RWPE2 (cell line): ENCODE data around the gene ZNF366.

Experiments
- ATAC-seq: fragments of 200-7000 bp; cut with Tn5 transposase; 3 replicates; pipeline ENCODE4 v1.9.1; 2021; ENCODE audit warnings: low read depth
- DNase-seq: peaks from one replicate; pipeline ENCODE4 v3.0.0-alpha.2; 2020; ENCODE audit warnings: low spot score
- H3K27ac ChIP-seq: fragments of 450-650 bp; 2 replicates; pipeline ENCODE4 v1.5.1; 2017; ENCODE audit warnings: mild to moderate bottlenecking; ENCODE audit not compliant: poor library complexity, severe bottlenecking
- H3K27me3 ChIP-seq: fragments of 250-450 bp; sonication (Bioruptor Pico); 2 replicates; pipeline ENCODE4 v1.5.1; 2021; ENCODE audit warnings: mild to moderate bottlenecking, moderate library complexity; ENCODE audit not compliant: insufficient read depth, poor library complexity, severe bottlenecking
- H3K36me3 ChIP-seq: fragments of 250-450 bp; sonication (Bioruptor Pico); 2 replicates; pipeline ENCODE4 v1.5.1; 2020; ENCODE audit warnings: low read depth, mild to moderate bottlenecking, moderate library complexity
- H3K4me1 ChIP-seq: fragments of 250-450 bp; sonication (Bioruptor Pico); 2 replicates; pipeline ENCODE4 v1.5.1; 2021; ENCODE audit warnings: mild to moderate bottlenecking, moderate library complexity; ENCODE audit not compliant: insufficient read depth, poor library complexity, severe bottlenecking
- H3K4me3 ChIP-seq: fragments of 250-450 bp; sonication (Bioruptor Pico); 2 replicates; pipeline ENCODE4 v1.5.1; 2021; ENCODE audit warnings: mild to moderate bottlenecking, moderate library complexity; ENCODE audit not compliant: severe bottlenecking
- H3K9me3 ChIP-seq: fragments of 250-450 bp; sonication (Bioruptor Pico); 2 replicates; pipeline ENCODE4 v1.5.1; 2021; ENCODE audit warnings: mild to moderate bottlenecking, moderate library complexity; ENCODE audit not compliant: severe bottlenecking
- TF ChIP-seq, protein P1 (sequence below): fragments of 450-650 bp; IDR thresholded peaks from one replicate; pipeline ENCODE4 v1.5.1; 2017; ENCODE audit warnings: mild to moderate bottlenecking, moderate library complexity; ENCODE audit not compliant: poor library complexity, severe bottlenecking

ZNF366 gene

GRCh38 chr5:72480841-72481240, 26.4 kb downstream of the ZNF366 start:
- TF ChIP-seq, protein P1, sequence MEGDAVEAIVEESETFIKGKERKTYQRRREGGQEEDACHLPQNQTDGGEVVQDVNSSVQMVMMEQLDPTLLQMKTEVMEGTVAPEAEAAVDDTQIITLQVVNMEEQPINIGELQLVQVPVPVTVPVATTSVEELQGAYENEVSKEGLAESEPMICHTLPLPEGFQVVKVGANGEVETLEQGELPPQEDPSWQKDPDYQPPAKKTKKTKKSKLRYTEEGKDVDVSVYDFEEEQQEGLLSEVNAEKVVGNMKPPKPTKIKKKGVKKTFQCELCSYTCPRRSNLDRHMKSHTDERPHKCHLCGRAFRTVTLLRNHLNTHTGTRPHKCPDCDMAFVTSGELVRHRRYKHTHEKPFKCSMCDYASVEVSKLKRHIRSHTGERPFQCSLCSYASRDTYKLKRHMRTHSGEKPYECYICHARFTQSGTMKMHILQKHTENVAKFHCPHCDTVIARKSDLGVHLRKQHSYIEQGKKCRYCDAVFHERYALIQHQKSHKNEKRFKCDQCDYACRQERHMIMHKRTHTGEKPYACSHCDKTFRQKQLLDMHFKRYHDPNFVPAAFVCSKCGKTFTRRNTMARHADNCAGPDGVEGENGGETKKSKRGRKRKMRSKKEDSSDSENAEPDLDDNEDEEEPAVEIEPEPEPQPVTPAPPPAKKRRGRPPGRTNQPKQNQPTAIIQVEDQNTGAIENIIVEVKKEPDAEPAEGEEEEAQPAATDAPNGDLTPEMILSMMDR, result no peak
- Histone ChIP-seq H3K27me3 (no peaks in the 10 kb centered on the region), H3K4me3 (no peak overlapping the region), H3K9me3 (no peaks in the 10 kb centered on the region), H3K36me3 (no peaks in the 10 kb centered on the region), H3K4me1 (peaks cover 8% of the 10 kb centered on the region), H3K27ac (no peak overlapping the region)
- DNase-seq (no peak), ATAC-seq (no peak)

GRCh38 chr5:72479921-72480320, 27.3 kb downstream of the ZNF366 start:
- Histone ChIP-seq H3K36me3 (no peaks in the 10 kb centered on the region), H3K4me3 (no peak overlapping the region), H3K9me3 (no peaks in the 10 kb centered on the region), H3K27me3 (no peaks in the 10 kb centered on the region), H3K27ac (no peak overlapping the region), H3K4me1 (no peaks in the 10 kb centered on the region)
- no peak for DNase-seq
- no peak for ATAC-seq
- TF ChIP-seq, protein P1, result no peak

DNA sequence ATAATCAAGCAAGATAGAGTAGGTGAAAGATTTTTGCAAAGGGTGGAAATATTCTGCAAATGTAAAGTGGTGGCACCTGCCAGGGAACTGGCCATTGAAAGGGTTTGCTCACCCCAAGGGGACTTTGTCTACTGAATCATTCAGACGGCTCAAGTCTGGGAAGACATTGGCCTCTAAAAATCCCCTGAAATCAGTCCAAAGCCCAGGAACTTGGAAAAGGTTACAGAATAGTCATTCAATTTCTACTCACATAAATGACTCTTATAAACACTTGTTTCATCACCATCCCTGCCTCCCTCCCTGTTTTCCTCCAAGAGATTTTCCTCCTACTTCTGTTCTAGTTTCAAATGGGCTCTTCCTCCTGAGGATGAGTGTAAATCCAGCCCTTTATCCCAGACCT, 28.5 kb downstream of the ZNF366 start:
- Histone ChIP-seq H3K4me1 (no peaks in the 10 kb centered on the region), H3K27me3 (no peaks in the 10 kb centered on the region), H3K4me3 (no peak overlapping the region), H3K36me3 (no peaks in the 10 kb centered on the region), H3K27ac (no peak overlapping the region), H3K9me3 (no peaks in the 10 kb centered on the region)
- ATAC-seq (no peak), DNase-seq (no peak)
- TF ChIP-seq, protein P1, result no peak

DNA sequence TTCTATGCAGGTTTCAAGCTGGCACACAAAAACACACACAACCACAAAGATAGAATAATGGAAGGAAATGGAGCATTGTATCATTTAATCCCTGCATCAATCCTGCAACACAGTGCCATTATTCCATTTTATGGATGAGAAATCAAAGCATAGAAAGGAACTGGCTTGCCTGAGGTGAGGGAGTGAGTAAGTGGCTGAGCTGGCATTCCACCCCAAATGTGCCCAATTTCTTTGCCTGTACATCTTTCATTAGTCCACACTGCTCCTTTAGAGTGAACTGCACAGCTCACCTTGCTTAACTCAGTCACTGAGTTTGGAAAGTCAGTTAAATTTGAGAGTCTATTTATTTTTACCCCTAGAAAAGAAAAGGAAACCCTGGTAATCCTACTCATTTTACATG, 28.9 kb downstream of the ZNF366 start:
- ATAC-seq, result no peak
- H3K4me1 ChIP-seq, result no peaks in the 10 kb centered on the region
- no peaks in the 10 kb centered on the region for H3K36me3 ChIP-seq
- no peak overlapping the region for H3K27ac ChIP-seq
- TF ChIP-seq, protein P1, result no peak
- no peaks in the 10 kb centered on the region for H3K9me3 ChIP-seq
- H3K27me3 ChIP-seq, result no peaks in the 10 kb centered on the region
- no peak for DNase-seq
- no peak overlapping the region for H3K4me3 ChIP-seq

GRCh38 chr5:72477644-72478043, 29.6 kb downstream of the ZNF366 start:
- ATAC-seq (no peak), DNase-seq (no peak)
- TF ChIP-seq, protein P1, result no peak
- no peaks in the 10 kb centered on the region for H3K9me3 ChIP-seq
- H3K4me3 ChIP-seq, result no peak overlapping the region
- no peak overlapping the region for H3K27ac ChIP-seq
- no peaks in the 10 kb centered on the region for H3K27me3 ChIP-seq
- H3K36me3 ChIP-seq, result no peaks in the 10 kb centered on the region
- no peaks in the 10 kb centered on the region for H3K4me1 ChIP-seq
